ENCODE data around the gene CECR2.
"Not testable (repeated sequence)": the region's sequence is repeated elsewhere in the genome, so short reads cannot be mapped to it uniquely, and the experiment has no call there.

The CECR2 gene

GRCh38 chr22:17407643-17408042 is 38.4 kb downstream of the CECR2 start:
- DNase-seq: no peak

- DNase-seq: no peak
These were observed 41.3 kb downstream of the CECR2 start for GRCh38 chr22:17410576-17410975.

GRCh38 chr22:17411213-17411612 is 42.0 kb downstream of the CECR2 start:
- peak; percentile 49 for DNase-seq

GRCh38 chr22:17412232-17412631 is 43.0 kb downstream of the CECR2 start:
- peak; percentile 50 for DNase-seq

- DNase-seq: no peak
These were observed 49.6 kb downstream of the CECR2 start for GRCh38 chr22:17418890-17419324.

GRCh38 chr22:17419348-17419747 is 50.1 kb downstream of the CECR2 start:
- no peak for DNase-seq

GRCh38 chr22:17422736-17423343 is 53.6 kb downstream of the CECR2 start:
- no peak for DNase-seq

GRCh38 chr22:17423616-17424015 is 54.4 kb downstream of the CECR2 start:
- DNase-seq: no peak

GRCh38 chr22:17427528-17427927 is 58.3 kb downstream of the CECR2 start:
- not testable (repeated sequence) for DNase-seq

- DNase-seq: no peak
These were observed 60.3 kb downstream of the CECR2 start for GRCh38 chr22:17429516-17429915.

- DNase-seq: peak; percentile 73
These were observed 61.2 kb downstream of the CECR2 start for GRCh38 chr22:17430412-17430811.

GRCh38 chr22:17431179-17431578 is 61.9 kb downstream of the CECR2 start:
- peak; percentile 49 for DNase-seq

GRCh38 chr22:17434856-17435255 is 65.6 kb downstream of the CECR2 start:
- peak; percentile 72 for DNase-seq

GRCh38 chr22:17435375-17435774 is 66.1 kb downstream of the CECR2 start:
- no peak for DNase-seq

- DNase-seq: peak; percentile 67
These were observed 67.2 kb downstream of the CECR2 start for GRCh38 chr22:17436382-17436980.

- peak; percentile 58 for DNase-seq
These were observed 67.7 kb downstream of the CECR2 start for GRCh38 chr22:17436981-17437412.

GRCh38 chr22:17438026-17438425 is 68.8 kb downstream of the CECR2 start:
- DNase-seq: no peak

GRCh38 chr22:17441326-17441725 is 72.1 kb downstream of the CECR2 start:
- DNase-seq: no peak

- DNase-seq: peak; percentile 40
These were observed 74.3 kb downstream of the CECR2 start for GRCh38 chr22:17443405-17444203.

- DNase-seq: no peak
These were observed 74.9 kb downstream of the CECR2 start for GRCh38 chr22:17444204-17444504.

GRCh38 chr22:17446698-17447097 is 77.4 kb downstream of the CECR2 start:
- DNase-seq: no peak

- no peak for DNase-seq
These were observed 82.1 kb downstream of the CECR2 start for GRCh38 chr22:17451316-17451715.

- DNase-seq: no peak
These were observed 91.6 kb downstream of the CECR2 start for GRCh38 chr22:17460895-17461294.

GRCh38 chr22:17470880-17471500 is 101.7 kb downstream of the CECR2 start:
- DNase-seq: no peak
